DND-41 (cell line): ENCODE data around the gene ABLIM2.

Experiments
- ATAC-seq: fragments of 200-7000 bp; cut with Tn5 transposase; 3 replicates; pipeline ENCODE4 v1.9.1; 2021; ENCODE audit warnings: low read depth; ENCODE audit not compliant: insufficient read depth
- DNase-seq: peaks from one replicate; pipeline ENCODE4 v3.0.0-alpha.2; 2020
- H2AFZ ChIP-seq: 2 replicates; pipeline ENCODE4 v1.6.0; 2012; ENCODE audit warnings: low read depth, low read length
- H3K27ac ChIP-seq: 2 replicates; pipeline ENCODE4 v1.5.1; 2012; ENCODE audit warnings: low read length, inconsistent platforms
- H3K27me3 ChIP-seq: fragments of 200-600 bp; sonication (generic); 2 replicates; pipeline ENCODE4 v1.6.0; 2012; ENCODE audit warnings: low read length, mild to moderate bottlenecking, inconsistent platforms; ENCODE audit not compliant: insufficient read depth, poor library complexity
- H3K36me3 ChIP-seq: 2 replicates; pipeline ENCODE4 v1.5.1; 2012; ENCODE audit warnings: low read length, inconsistent platforms; ENCODE audit not compliant: insufficient read depth
- H3K4me1 ChIP-seq: 2 replicates; pipeline ENCODE4 v1.5.1; 2012; ENCODE audit warnings: mild to moderate bottlenecking, low read length; ENCODE audit not compliant: insufficient read depth
- H3K4me2 ChIP-seq: 2 replicates; pipeline ENCODE4 v1.6.0; 2012; ENCODE audit warnings: mild to moderate bottlenecking, moderate library complexity, low read length, inconsistent platforms; ENCODE audit not compliant: insufficient read depth
- H3K4me3 ChIP-seq, 2 experiments: fragments of 200-600 bp in 1 of 2; shearing (Covaris generic) in 1 of 2; 2 replicates each; pipeline ENCODE4 v1.5.1; 2012 to 2016; ENCODE audit warnings: inconsistent platforms in 2 of 2, low read length in 2 of 2, mild to moderate bottlenecking in 2 of 2, low read depth in 1 of 2, moderate library complexity in 1 of 2
- H3K79me2 ChIP-seq: 2 replicates; pipeline ENCODE4 v1.6.0; 2012; ENCODE audit warnings: low read length, inconsistent platforms; ENCODE audit not compliant: insufficient read depth
- H3K9ac ChIP-seq: 2 replicates; pipeline ENCODE4 v1.6.0; 2012; ENCODE audit warnings: low read depth, mild to moderate bottlenecking, inconsistent platforms, low read length, moderate library complexity
- H3K9me3 ChIP-seq: 2 replicates; pipeline ENCODE4 v1.5.1; 2012; ENCODE audit warnings: low read length, moderate library complexity, mild to moderate bottlenecking, inconsistent platforms; ENCODE audit not compliant: insufficient read depth, severe bottlenecking
- H4K20me1 ChIP-seq: 2 replicates; pipeline ENCODE4 v1.6.0; 2012; ENCODE audit warnings: low read length; ENCODE audit not compliant: insufficient read depth
- CTCF ChIP-seq: IDR thresholded peaks from 2 replicates; pipeline ENCODE4 v1.5.1; 2012; ENCODE audit warnings: borderline replicate concordance, low read length, moderate library complexity, mild to moderate bottlenecking; ENCODE audit not compliant: poor library complexity, severe bottlenecking; ENCODE audit errors: extremely low read depth
- EZH2 ChIP-seq: IDR thresholded peaks from 3 replicates; pipeline ENCODE4 v1.6.1; 2012; ENCODE audit warnings: borderline replicate concordance, low read depth, mild to moderate bottlenecking, moderate library complexity, low read length, inconsistent platforms; ENCODE audit not compliant: severe bottlenecking

The ABLIM2 gene

GRCh38 chr4:8102076-8102355 lies 56.6 kb downstream of the ABLIM2 start:
- ATAC-seq: no peak
- Histone ChIP-seq H3K4me3 (no peak overlapping the region), H3K27me3 (no peaks in the 10 kb centered on the region)

GRCh38 chr4:8101213-8102075 lies 57.2 kb downstream of the ABLIM2 start:
- Histone ChIP-seq H3K27me3 (no peaks in the 10 kb centered on the region), H3K27ac (no peak overlapping the region), H3K9me3 (no peaks in the 10 kb centered on the region), H4K20me1 (0 out of 2 replicates have a peak, but pooled peaks cover 8% of the 10 kb centered on the region), H2AFZ (no peak overlapping the region), H3K79me2 (no peaks in the 10 kb centered on the region), H3K4me1 (no peaks in the 10 kb centered on the region), H3K4me2 (no peak overlapping the region), H3K9ac (no peak overlapping the region), H3K36me3 (no peaks in the 10 kb centered on the region), H3K4me3 (no peak overlapping the region)
- ATAC-seq (no peak), DNase-seq (no peak)
- TF ChIP-seq EZH2: no peak
- TF ChIP-seq CTCF: no peak

More at GRCh38 chr4:8102076-8102355, 56.6 kb downstream of the ABLIM2 start:
- TF ChIP-seq CTCF: no peak
- TF ChIP-seq EZH2: no peak
- no peaks in the 10 kb centered on the region for H3K36me3 ChIP-seq
- 0 out of 2 replicates have a peak, but pooled peaks cover 8% of the 10 kb centered on the region for H4K20me1 ChIP-seq
- H3K9me3 ChIP-seq: no peaks in the 10 kb centered on the region
- H3K4me1 ChIP-seq: no peaks in the 10 kb centered on the region
- no peak overlapping the region for H3K9ac ChIP-seq
- no peaks in the 10 kb centered on the region for H3K79me2 ChIP-seq
- H2AFZ ChIP-seq: no peak overlapping the region
- DNase-seq: no peak
- no peak overlapping the region for H3K27ac ChIP-seq
- H3K4me2 ChIP-seq: no peak overlapping the region

- no peaks in the 10 kb centered on the region for H3K36me3 ChIP-seq
- no peak for ATAC-seq
- TF ChIP-seq CTCF (no peak), EZH2 (no peak)
- H4K20me1 ChIP-seq: 0 out of 2 replicates have a peak, but pooled peaks cover 8% of the 10 kb centered on the region
- H3K4me2 ChIP-seq: no peak overlapping the region
- no peak for DNase-seq
- H2AFZ ChIP-seq: no peak overlapping the region
- no peaks in the 10 kb centered on the region for H3K9me3 ChIP-seq
- no peaks in the 10 kb centered on the region for H3K27me3 ChIP-seq
- H3K4me3 ChIP-seq: no peak overlapping the region
- H3K79me2 ChIP-seq: no peaks in the 10 kb centered on the region
- H3K27ac ChIP-seq: no peak overlapping the region
- H3K4me1 ChIP-seq: no peaks in the 10 kb centered on the region
- no peak overlapping the region for H3K9ac ChIP-seq
Measured at GRCh38 chr4:8099981-8100464, 58.6 kb downstream of the ABLIM2 start.
